GM18507 (cell line): ENCODE data around the gene ARHGEF12.

Experiments
- DNase-seq: peaks from one replicate; pipeline ENCODE4 v3.0.0; 2011; ENCODE audit warnings: low read depth; ENCODE audit not compliant: insufficient read length; ENCODE audit errors: extremely low spot score
- FAIRE-seq: peaks from 2 replicates; lab custom pipeline; 2011; peaks lifted over from hg19 to GRCh38; lab: Jason Lieb, UNC

ARHGEF12 gene

GRCh38 chr11:120403966-120404365, 67.8 kb downstream of the ARHGEF12 start:
- FAIRE-seq, result no peak
- DNase-seq, result no peak

- FAIRE-seq (no peak), DNase-seq (no peak)
Measured at GRCh38 chr11:120404495-120404894, 68.3 kb downstream of the ARHGEF12 start.

- FAIRE-seq (no peak), DNase-seq (no peak)
Measured at GRCh38 chr11:120409655-120410054, 73.4 kb downstream of the ARHGEF12 start.

- no peak for FAIRE-seq
Measured at GRCh38 chr11:120410622-120411380, 74.6 kb downstream of the ARHGEF12 start.

GRCh38 chr11:120413480-120413879, 77.3 kb downstream of the ARHGEF12 start:
- FAIRE-seq, result no peak
- DNase-seq, result no peak

More at GRCh38 chr11:120410622-120411380, 74.6 kb downstream of the ARHGEF12 start:
- no peak for DNase-seq

GRCh38 chr11:120420572-120420971, 84.4 kb downstream of the ARHGEF12 start:
- no peak for FAIRE-seq
- DNase-seq, result no peak

GRCh38 chr11:120424185-120424969, 88.2 kb downstream of the ARHGEF12 start:
- peak; percentile 33 for FAIRE-seq
- DNase-seq, result no peak

GRCh38 chr11:120424970-120425332, 88.7 kb downstream of the ARHGEF12 start:
- DNase-seq, result no peak

GRCh38 chr11:120425527-120425926, 89.3 kb downstream of the ARHGEF12 start:
- FAIRE-seq (no peak), DNase-seq (no peak)

More at GRCh38 chr11:120424970-120425332, 88.7 kb downstream of the ARHGEF12 start:
- no peak for FAIRE-seq

- DNase-seq, result no peak
- FAIRE-seq, result no peak
Measured at GRCh38 chr11:120430146-120430545, 93.9 kb downstream of the ARHGEF12 start.

- no peak for DNase-seq
- no peak for FAIRE-seq
Measured at GRCh38 chr11:120431633-120432032, 95.4 kb downstream of the ARHGEF12 start.

- peak; percentile 64 for FAIRE-seq
- DNase-seq, result no peak
Measured at GRCh38 chr11:120432056-120433018, 96.1 kb downstream of the ARHGEF12 start.

GRCh38 chr11:120441592-120441991, 105.4 kb downstream of the ARHGEF12 start:
- no peak for FAIRE-seq
- DNase-seq, result no peak

GRCh38 chr11:120442031-120442430, 105.8 kb downstream of the ARHGEF12 start:
- DNase-seq, result no peak
- no peak for FAIRE-seq

- DNase-seq, result no peak
- FAIRE-seq, result no peak
Measured at GRCh38 chr11:120446802-120447201, 110.6 kb downstream of the ARHGEF12 start.

- FAIRE-seq (no peak), DNase-seq (no peak)
Measured at GRCh38 chr11:120448240-120448639, 112.0 kb downstream of the ARHGEF12 start.

- DNase-seq (no peak), FAIRE-seq (no peak)
Measured at GRCh38 chr11:120455487-120455886, 119.3 kb downstream of the ARHGEF12 start.

- FAIRE-seq, result no peak
- DNase-seq, result no peak
Measured at GRCh38 chr11:120457996-120458395, 121.8 kb downstream of the ARHGEF12 start.

GRCh38 chr11:120462825-120463224, 126.6 kb downstream of the ARHGEF12 start:
- FAIRE-seq, result no peak

More at GRCh38 chr11:120462825-120463224, 126.6 kb downstream of the ARHGEF12 start:
- DNase-seq, result no peak
